WTC11 (cell line): ENCODE measurements around the gene MRPL24. TPM values are rescaled to one million over a fixed set of nuclear protein-coding genes. Genes with fewer than 3 reads are reported as not detected.

ENCODE experiments used
- ATAC-seq: fragments of 200-7000 bp; cut with Tn5 transposase; 2 replicates; pipeline ENCODE4 v1.10.0; 2021; ENCODE audit warnings: mild to moderate bottlenecking, moderate library complexity
- CTCF ChIA-PET: fragments of 300-600 bp; sonication (Branson Sonifier 250); formaldehyde crosslinking; loops from one replicate; lab custom pipeline; 2021; ENCODE audit warnings: antibody characterized with exemption; lab: Charles Lee
- POLR2A ChIA-PET: fragments of 350-600 bp; sonication (Branson Sonifier 250); formaldehyde crosslinking; loops from one replicate; lab custom pipeline; 2021; ENCODE audit warnings: antibody characterized with exemption; lab: Charles Lee
- DNase-seq: peaks from one replicate; pipeline ENCODE4 v3.0.0; 2021; ENCODE audit warnings: low spot score
- H3K27ac Mint-ChIP-seq: 2 replicates; pipeline ENCODE4 v1.8.0; 2021; ENCODE audit warnings: mixed read lengths
- H3K27me3 Mint-ChIP-seq: 2 replicates; pipeline ENCODE4 v1.8.0; 2021; ENCODE audit warnings: low read depth, mild to moderate bottlenecking, moderate library complexity, mixed read lengths
- H3K36me3 Mint-ChIP-seq: 2 replicates; pipeline ENCODE4 v1.8.0; 2021; ENCODE audit warnings: mixed read lengths
- H3K4me1 Mint-ChIP-seq: 2 replicates; pipeline ENCODE4 v1.8.0; 2022; ENCODE audit warnings: mixed read lengths
- H3K4me3 Mint-ChIP-seq: 2 replicates; pipeline ENCODE4 v1.8.0; 2021; ENCODE audit warnings: mild to moderate bottlenecking, moderate library complexity, mixed read lengths
- H3K9me3 Mint-ChIP-seq: 2 replicates; pipeline ENCODE4 v1.8.0; 2021; ENCODE audit warnings: mixed read lengths
- CTCF ChIP-seq: fragments of 200-600 bp; IDR thresholded peaks from 2 replicates; pipeline ENCODE4 v1.8.0; 2022; ENCODE audit warnings: antibody characterized with exemption
- E2F1 ChIP-seq: sonication (generic); formaldehyde crosslinking; IDR thresholded peaks from 2 replicates; pipeline ENCODE4 v1.8.0; 2022; ENCODE audit warnings: mild to moderate bottlenecking, missing genetic modification reagents
- E2F4 ChIP-seq: sonication (generic); formaldehyde crosslinking; IDR thresholded peaks from 2 replicates; pipeline ENCODE4 v1.8.1; 2022; ENCODE audit warnings: low read depth, mild to moderate bottlenecking, moderate library complexity, missing genetic modification reagents, borderline replicate concordance
- E2F5 ChIP-seq: sonication (generic); formaldehyde crosslinking; IDR thresholded peaks from 2 replicates; pipeline ENCODE4 v1.8.1; 2022; ENCODE audit warnings: mild to moderate bottlenecking, moderate library complexity, missing genetic modification reagents
- ELF4 ChIP-seq: sonication (generic); formaldehyde crosslinking; IDR thresholded peaks from 2 replicates; pipeline ENCODE4 v1.8.1; 2022; ENCODE audit warnings: low read depth, mild to moderate bottlenecking, moderate library complexity, missing genetic modification reagents
- ESRRA ChIP-seq: sonication (generic); formaldehyde crosslinking; IDR thresholded peaks from 2 replicates; pipeline ENCODE4 v1.8.1; 2022; ENCODE audit warnings: mild to moderate bottlenecking, missing genetic modification reagents, borderline replicate concordance
- GRHL2 ChIP-seq: fragments of 250-450 bp; sonication (Bioruptor Pico); IDR thresholded peaks from 2 replicates; pipeline ENCODE4 v1.8.0; 2022; ENCODE audit warnings: mild to moderate bottlenecking, moderate library complexity; ENCODE audit not compliant: insufficient replicate concordance, severe bottlenecking
- MLX ChIP-seq: sonication (generic); formaldehyde crosslinking; IDR thresholded peaks from 2 replicates; pipeline ENCODE4 v1.8.1; 2023; ENCODE audit warnings: mild to moderate bottlenecking, missing genetic modification reagents, moderate library complexity
- MXD4 ChIP-seq: fragments of 250-450 bp; sonication (Bioruptor Pico); IDR thresholded peaks from 2 replicates; pipeline ENCODE4 v1.8.0; 2021; ENCODE audit warnings: mild to moderate bottlenecking, moderate library complexity, borderline replicate concordance
- MYBL2 ChIP-seq: sonication (generic); formaldehyde crosslinking; IDR thresholded peaks from 2 replicates; pipeline ENCODE4 v1.8.1; 2023; ENCODE audit warnings: mild to moderate bottlenecking, moderate library complexity, missing genetic modification reagents
- NR1H2 ChIP-seq: sonication (generic); formaldehyde crosslinking; IDR thresholded peaks from 2 replicates; pipeline ENCODE4 v1.9.0; 2021; ENCODE audit warnings: mild to moderate bottlenecking, moderate library complexity, missing genetic modification reagents
- OVOL2 ChIP-seq: fragments of 250-450 bp; sonication (Bioruptor Pico); IDR thresholded peaks from 2 replicates; pipeline ENCODE4 v1.9.0; 2021; ENCODE audit warnings: mild to moderate bottlenecking, borderline replicate concordance
- RELA ChIP-seq: sonication (generic); formaldehyde crosslinking; IDR thresholded peaks from 2 replicates; pipeline ENCODE4 v1.8.1; 2022; ENCODE audit warnings: missing genetic modification reagents, mild to moderate bottlenecking, borderline replicate concordance
- TEAD1 ChIP-seq: sonication (generic); formaldehyde crosslinking; IDR thresholded peaks from 2 replicates; pipeline ENCODE4 v1.8.0; 2022; ENCODE audit warnings: mild to moderate bottlenecking, missing genetic modification reagents
- USF1 ChIP-seq: sonication (generic); formaldehyde crosslinking; IDR thresholded peaks from 2 replicates; pipeline ENCODE4 v1.8.0; 2022; ENCODE audit warnings: mild to moderate bottlenecking, missing genetic modification reagents
- USF2 ChIP-seq: sonication (generic); formaldehyde crosslinking; IDR thresholded peaks from 2 replicates; pipeline ENCODE4 v1.8.1; 2023; ENCODE audit warnings: mild to moderate bottlenecking, missing genetic modification reagents, moderate library complexity
- ZNF138 ChIP-seq: sonication (generic); formaldehyde crosslinking; conservative IDR thresholded peaks from 2 replicates; pipeline ENCODE4 v1.8.1; 2022; ENCODE audit warnings: mild to moderate bottlenecking, moderate library complexity, missing genetic modification reagents
- ZNF219 ChIP-seq: sonication (generic); formaldehyde crosslinking; IDR thresholded peaks from 2 replicates; pipeline ENCODE4 v1.8.0; 2023; ENCODE audit warnings: missing genetic modification reagents, mild to moderate bottlenecking, borderline replicate concordance
- ZNF263 ChIP-seq: sonication (generic); formaldehyde crosslinking; IDR thresholded peaks from 2 replicates; pipeline ENCODE4 v1.8.1; 2022; ENCODE audit warnings: low read depth, mild to moderate bottlenecking, moderate library complexity, missing genetic modification reagents
- total RNA-seq: library from RNA; stranded (reverse); gene quantifications from 3 replicates; pipeline ENCODE4 v1.2.3, GENCODE V29; 2021

MRPL24 gene
- total RNA-seq, 1 experiment from 2014 or later = 35.2 TPM

- Mint-ChIP-seq H3K36me3 (peaks cover 20% of the 10 kb centered on the region), H3K4me1 (peaks cover 14% of the 10 kb centered on the region), H3K27me3 (no peaks in the 10 kb centered on the region), H3K4me3 (no peak overlapping the region), H3K27ac (no peak overlapping the region), H3K9me3 (no peaks in the 10 kb centered on the region)
- DNase-seq = no peak
- POLR2A ChIA-PET = no interaction called here
- CTCF ChIA-PET = interaction anchor here (1.0 to 1.1 kb wide), 2 partner anchors 12 to 49 kb away, joined by 3 read pairs; no protein-coding TSS in a partner anchor
- ATAC-seq = no peak
- 0 out of 2 replicates have a peak, but pooled peaks have one; percentile 20 for TF ChIP-seq NR1H2 (CRISPR knock-in tag)
- TF ChIP-seq E2F4 (CRISPR knock-in tag) = no peak
- TF ChIP-seq USF2 (CRISPR knock-in tag) = no peak
These were observed 2.5 kb downstream of the MRPL24 start for GRCh38 chr1:156738407-156738806.

GRCh38 chr1:156733989-156734584 is 6.8 kb downstream of the MRPL24 start:
- H3K27ac Mint-ChIP-seq = no peak overlapping the region; the same call in 1 of the 2 replicates
- no peak for DNase-seq

More at GRCh38 chr1:156733989-156734584, 6.8 kb downstream of the MRPL24 start:
- POLR2A ChIA-PET = interaction anchor here (0.6 kb wide), 1 partner anchor 28 kb away, joined by 4 read pairs; no protein-coding TSS in a partner anchor
- CTCF ChIA-PET = interaction anchor here (4.2 kb wide), 1 partner anchor 8 kb away, joined by 14 read pairs; no protein-coding TSS in a partner anchor
- Mint-ChIP-seq H3K9me3 (no peaks in the 10 kb centered on the region), H3K4me1 (peaks cover 10% of the 10 kb centered on the region), H3K27me3 (no peaks in the 10 kb centered on the region), H3K36me3 (peaks cover 14% of the 10 kb centered on the region; the same call in 1 of the 2 replicates), H3K4me3 (no peak overlapping the region)
- no peak for ATAC-seq
- TF ChIP-seq ZNF138 (CRISPR knock-in tag) (no peak), ZNF219 (CRISPR knock-in tag) (no peak), RELA (CRISPR knock-in tag) (no peak), ELF4 (CRISPR knock-in tag) (no peak), GRHL2 (no peak), ESRRA (CRISPR knock-in tag) (no peak), OVOL2 (no peak), MXD4 (no peak), E2F5 (no peak), ZNF263 (CRISPR knock-in tag) (no peak), E2F1 (no peak), MYBL2 (no peak), TEAD1 (CRISPR knock-in tag) (no peak), CTCF (no peak), MLX (CRISPR knock-in tag) (no peak), USF1 (CRISPR knock-in tag) (no peak)
